K562 (cell line): ENCODE data around the gene PHACTR2. TPM values are rescaled to one million over a fixed set of nuclear protein-coding genes. Genes with fewer than 3 reads are reported as not detected.
A peak's percentile ranks its signal among the peaks of the same experiment; 100 is the strongest.

Experiments used
- ARID1B ChIP-seq: fragments of 450-650 bp; IDR thresholded peaks from 2 replicates; pipeline ENCODE4 v1.6.1; 2016; ENCODE audit warnings: antibody characterized with exemption, mild to moderate bottlenecking, inconsistent platforms
- JUND ChIP-seq, 2 experiments: IDR thresholded peaks; 2 replicates in 1 of 2; 3 replicates in 1 of 2; pipeline ENCODE4 v1.6.1; 2011; ENCODE audit warnings: borderline replicate concordance in 2 of 2, low read depth in 2 of 2, low read length in 2 of 2, improper control_type of control experiment in 1 of 2, missing biosample characterization in 1 of 2, missing genetic modification characterization in 1 of 2, missing genetic modification reagents in 1 of 2
- KLF6 ChIP-seq: fragments of 250-450 bp; sonication (Bioruptor Pico); IDR thresholded peaks from 2 replicates; pipeline ENCODE4 v1.4.0; 2020; ENCODE audit warnings: mild to moderate bottlenecking, moderate library complexity, borderline replicate concordance
- MGA ChIP-seq: fragments of 450-650 bp; IDR thresholded peaks from 2 replicates; pipeline ENCODE4 v1.6.1; 2016; ENCODE audit warnings: mild to moderate bottlenecking, moderate library complexity
- SMARCA4 ChIP-seq: fragments of 450-650 bp; IDR thresholded peaks from 2 replicates; pipeline ENCODE4 v1.6.1; 2016
- TFE3 ChIP-seq: fragments of 450-650 bp; formaldehyde crosslinking; IDR thresholded peaks from 2 replicates; pipeline ENCODE4 v1.4.0; 2020; ENCODE audit warnings: mild to moderate bottlenecking, mixed read lengths
- polyA plus RNA-seq, 8 experiments: library from polyadenylated mRNA; depleted of rRNA in 4 of 8; stranded (reverse) in 5 of 8; unstranded in 3 of 8; fragments of >200 nt; fragmentation: Nextera tagmentation in 2 of 8; fragmentation: Illumina TruSeq in 1 of 8; extraction: Ambion mirVana in 2 of 8; extraction: Trizol in 1 of 8; gene quantifications; 2 replicates each; pipeline versions ENCODE4 v1.2.1 to v1.2.3, GENCODE V29; 2011 to 2014; ENCODE audit warnings: inconsistent platforms in 1 of 8, missing spikeins in 1 of 8
- total RNA-seq, 7 experiments: library from RNA; depleted of rRNA in 6 of 7; stranded (reverse); fragments of >200 nt in 6 of 7; fragmentation: Illumina TruSeq in 2 of 7; extraction: Trizol in 2 of 7; gene quantifications; 2 replicates each; pipeline versions ENCODE4 v1.2.1 to v1.2.3, GENCODE V29; 2011 to 2021; ENCODE audit warnings: low replicate concordance in 1 of 7
- TF ChIP-seq, protein P1 (sequence below), 2 experiments: IDR thresholded peaks in 1 of 2; conservative IDR thresholded peaks in 1 of 2; 2 replicates each; pipeline ENCODE4 v1.6.1; 2016; ENCODE audit warnings: low read depth in 2 of 2, mild to moderate bottlenecking in 1 of 2, missing compliant biosample characterization in 1 of 2, missing genetic modification characterization in 1 of 2, moderate library complexity in 1 of 2

The PHACTR2 gene
- total and polyA plus RNA-seq, 9 of the 15 experiments (the other 6 are each of a cell fraction or from before 2014, with no cell fraction given) = 5.3 to 52.5 (median 22.9) TPM

- peak; percentile 31; the same call in 1 of the 2 replicates for TF ChIP-seq MGA
- TF ChIP-seq JUND (IDR thresholded peaks at IDR 0.05; ENCODE audit: borderline replicate concordance, low read depth, low read length) = 0 out of 2 replicates have a peak, but pooled peaks have one; percentile 5
- TF ChIP-seq JUND (tag; IDR thresholded peaks at IDR 0.05; ENCODE audit: borderline replicate concordance, low read depth, low read length) = peak; percentile 30; the same call in 1 of the 3 replicates
- no peak for TF ChIP-seq KLF6
- TF ChIP-seq TFE3 (CRISPR knock-in tag) = peak; percentile 5; the same call in 1 of the 2 replicates
- 0 out of 2 replicates have a peak, but pooled peaks have one; percentile 45 for TF ChIP-seq SMARCA4
- 0 out of 2 replicates have a peak, but pooled peaks have one; percentile 32 for TF ChIP-seq ARID1B
- TF ChIP-seq, protein P1, sequence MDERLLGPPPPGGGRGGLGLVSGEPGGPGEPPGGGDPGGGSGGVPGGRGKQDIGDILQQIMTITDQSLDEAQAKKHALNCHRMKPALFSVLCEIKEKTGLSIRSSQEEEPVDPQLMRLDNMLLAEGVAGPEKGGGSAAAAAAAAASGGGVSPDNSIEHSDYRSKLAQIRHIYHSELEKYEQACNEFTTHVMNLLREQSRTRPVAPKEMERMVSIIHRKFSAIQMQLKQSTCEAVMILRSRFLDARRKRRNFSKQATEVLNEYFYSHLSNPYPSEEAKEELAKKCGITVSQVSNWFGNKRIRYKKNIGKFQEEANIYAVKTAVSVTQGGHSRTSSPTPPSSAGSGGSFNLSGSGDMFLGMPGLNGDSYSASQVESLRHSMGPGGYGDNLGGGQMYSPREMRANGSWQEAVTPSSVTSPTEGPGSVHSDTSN (CRISPR knock-in tag; IDR thresholded peaks at IDR 0.05; ENCODE audit: low read depth) = no peak
- TF ChIP-seq, protein P1 (tag; conservative IDR thresholded peaks at IDR 0.05; ENCODE audit: low read depth) = 0 out of 2 replicates have a peak, but pooled peaks have one; percentile 39
Observed at GRCh38 chr6:143757346-143757832, 79.6 kb downstream of the PHACTR2 start (continued).
